HepG2 (cell line): ENCODE measurements around the gene PREX1. TPM values are rescaled to one million over a fixed set of nuclear protein-coding genes. Genes with fewer than 3 reads are reported as not detected.

Experiments
- ATF4 ChIP-seq, 2 experiments: fragments of 450-650 bp in 1 of 2; sonication (generic) in 1 of 2; formaldehyde crosslinking; IDR thresholded peaks; 2 replicates each; pipeline versions ENCODE4 v1.5.0 to v1.8.0; 2020 to 2022; ENCODE audit warnings: mild to moderate bottlenecking in 1 of 2, missing genetic modification reagents in 1 of 2
- GATAD2A ChIP-seq: IDR thresholded peaks from 2 replicates; pipeline ENCODE4 v1.6.1; 2016
- IKZF5 ChIP-seq: IDR thresholded peaks from 2 replicates; pipeline ENCODE4 v1.6.1; 2018; ENCODE audit warnings: missing genetic modification reagents, mild to moderate bottlenecking, missing compliant biosample characterization
- KDM4B ChIP-seq: sonication (generic); formaldehyde crosslinking; IDR thresholded peaks from 2 replicates; pipeline ENCODE4 v1.4.0; 2020; ENCODE audit warnings: missing genetic modification reagents
- NFAT5 ChIP-seq: sonication (generic); formaldehyde crosslinking; IDR thresholded peaks from 2 replicates; pipeline ENCODE4 v1.4.0; 2020; ENCODE audit warnings: missing genetic modification reagents
- NFYB ChIP-seq: sonication (generic); formaldehyde crosslinking; IDR thresholded peaks from 2 replicates; pipeline ENCODE4 v1.4.0; 2020; ENCODE audit warnings: missing genetic modification reagents
- RBM22 ChIP-seq: fragments of 200-400 bp; formaldehyde crosslinking; optimal IDR thresholded peaks from 2 replicates; pipeline ENCODE3; 2017; ENCODE audit warnings: mild to moderate bottlenecking, low read length, moderate library complexity
- TBP ChIP-seq: sonication (generic); formaldehyde crosslinking; IDR thresholded peaks from 2 replicates; pipeline ENCODE4 v1.5.0; 2020; ENCODE audit warnings: missing genetic modification reagents
- ZNF12 ChIP-seq: sonication (generic); formaldehyde crosslinking; IDR thresholded peaks from 2 replicates; pipeline ENCODE4 v1.5.0; 2020; ENCODE audit warnings: missing genetic modification reagents
- ZNF160 ChIP-seq: sonication (generic); formaldehyde crosslinking; IDR thresholded peaks from 2 replicates; pipeline ENCODE4 v1.8.0; 2022; ENCODE audit warnings: mild to moderate bottlenecking, inconsistent platforms, missing genetic modification reagents
- ZNF263 ChIP-seq: sonication (generic); formaldehyde crosslinking; IDR thresholded peaks from 2 replicates; pipeline ENCODE4 v1.4.0; 2020; ENCODE audit warnings: missing genetic modification reagents
- ZNF30 ChIP-seq: sonication (generic); formaldehyde crosslinking; IDR thresholded peaks from 2 replicates; pipeline ENCODE4 v1.5.0; 2020; ENCODE audit warnings: mild to moderate bottlenecking, missing genetic modification reagents
- ZNF451 ChIP-seq: sonication (generic); formaldehyde crosslinking; IDR thresholded peaks from 2 replicates; pipeline ENCODE4 v1.5.0; 2020; ENCODE audit warnings: mild to moderate bottlenecking, missing genetic modification reagents
- ZNF670 ChIP-seq: sonication (generic); formaldehyde crosslinking; IDR thresholded peaks from 2 replicates; pipeline ENCODE4 v1.8.0; 2022; ENCODE audit warnings: mild to moderate bottlenecking, missing genetic modification reagents, borderline replicate concordance
- ZNF710 ChIP-seq: sonication (generic); formaldehyde crosslinking; IDR thresholded peaks from 2 replicates; pipeline ENCODE4 v1.5.0; 2020; ENCODE audit warnings: mild to moderate bottlenecking, missing genetic modification reagents, borderline replicate concordance
- ZUFSP ChIP-seq: sonication (generic); formaldehyde crosslinking; IDR thresholded peaks from 2 replicates; pipeline ENCODE4 v1.9.0; 2021; ENCODE audit warnings: missing genetic modification reagents, mild to moderate bottlenecking, borderline replicate concordance
- polyA plus RNA-seq, 8 experiments: library from polyadenylated mRNA; depleted of rRNA in 3 of 8; stranded (reverse) in 7 of 8; unstranded in 1 of 8; fragments of >200 nt; fragmentation: Illumina TruSeq in 4 of 8; extraction: Trizol in 4 of 8; gene quantifications; 2 replicates each; pipeline versions ENCODE4 v1.2.1 to v1.2.3, GENCODE V29; 2011 to 2016; ENCODE audit warnings: low read depth in 4 of 8, missing spikeins in 1 of 8, mixed read lengths in 1 of 8; ENCODE audit not compliant: insufficient read depth in 1 of 8
- total RNA-seq, 5 experiments: library from RNA; depleted of rRNA; stranded (reverse); fragments of >200 nt; fragmentation: Illumina TruSeq; extraction: Trizol; gene quantifications; 2 replicates each; pipeline ENCODE4 v1.2.3, GENCODE V29; 2016; ENCODE audit warnings: low read depth in 1 of 5

The PREX1 gene
- total and polyA plus RNA-seq, 2 of the 13 experiments (the other 11 are each of a cell fraction or from before 2014, with no cell fraction given): 0.02 to 0.04 TPM

GRCh38 chr20:48620507-48621375 is 207.1 kb downstream of the PREX1 start (continued):
- TF ChIP-seq ZNF710 (CRISPR knock-in tag): 0 out of 2 replicates have a peak, but pooled peaks have one; percentile 37
- no peak for TF ChIP-seq TBP (CRISPR knock-in tag)
- no peak for TF ChIP-seq ZNF160 (CRISPR knock-in tag)
- no peak for TF ChIP-seq ZNF263 (CRISPR knock-in tag)
- 0 out of 4 replicates have a peak, but pooled peaks of 1 of the 2 experiments have one; percentile 34 for TF ChIP-seq ATF4 (CRISPR knock-in tag; IDR thresholded peaks at IDR 0.05)
- peak; percentile 65; the same call in 1 of the 2 replicates for TF ChIP-seq ZNF670 (CRISPR knock-in tag)
- TF ChIP-seq ZNF30: no peak
- TF ChIP-seq ZNF12 (CRISPR knock-in tag): 0 out of 2 replicates have a peak, but pooled peaks have one; percentile 6
- TF ChIP-seq NFYB: no peak
- TF ChIP-seq NFAT5 (CRISPR knock-in tag): 0 out of 2 replicates have a peak, but pooled peaks have one; percentile 67
- TF ChIP-seq KDM4B: peak; percentile 69; the same call in 1 of the 2 replicates
- TF ChIP-seq RBM22: no peak
- no peak for TF ChIP-seq ZUFSP
- 0 out of 2 replicates have a peak, but pooled peaks have one; percentile 9 for TF ChIP-seq ZNF451 (CRISPR knock-in tag)
- TF ChIP-seq IKZF5 (CRISPR knock-in tag): peak; percentile 83
- peak; percentile 44 for TF ChIP-seq GATAD2A (CRISPR knock-in tag)
